Neuronal stem cell (in vitro differentiated cells): ENCODE measurements around the gene TECTA.

Experiments
- DNase-seq: peaks from one replicate; pipeline ENCODE4 v3.0.0-alpha.2; 2013; ENCODE audit warnings: low spot score
- H2AFZ ChIP-seq: one replicate; pipeline ENCODE4 v1.6.1; 2013; ENCODE audit warnings: mild to moderate bottlenecking, low read length, inconsistent platforms
- H2AK5ac ChIP-seq: 2 replicates; pipeline ENCODE4 v1.6.1; 2013; ENCODE audit warnings: low read depth, mild to moderate bottlenecking, inconsistent platforms, low read length, moderate library complexity, mixed read lengths
- H2BK120ac ChIP-seq: 2 replicates; pipeline ENCODE4 v1.6.1; 2013; ENCODE audit warnings: low read depth, mild to moderate bottlenecking, inconsistent platforms, low read length, moderate library complexity, mixed read lengths
- H2BK12ac ChIP-seq: one replicate; pipeline ENCODE4 v1.6.1; 2013; ENCODE audit warnings: low read length, inconsistent platforms
- H2BK15ac ChIP-seq: 2 replicates; pipeline ENCODE4 v1.6.1; 2013; ENCODE audit warnings: mild to moderate bottlenecking, low read length, inconsistent platforms, mixed read lengths
- H2BK5ac ChIP-seq: one replicate; pipeline ENCODE4 v1.6.1; 2013; ENCODE audit warnings: inconsistent platforms, mild to moderate bottlenecking, low read length, moderate library complexity
- H3K14ac ChIP-seq: one replicate; pipeline ENCODE4 v1.6.1; 2013; ENCODE audit warnings: low read length, inconsistent platforms
- H3K18ac ChIP-seq: 2 replicates; pipeline ENCODE4 v1.6.1; 2013; ENCODE audit warnings: low read length, inconsistent platforms
- H3K23ac ChIP-seq: 2 replicates; pipeline ENCODE4 v1.6.1; 2013; ENCODE audit warnings: low read depth, mild to moderate bottlenecking, mixed read lengths, low read length, inconsistent platforms; ENCODE audit not compliant: poor library complexity
- H3K27ac ChIP-seq: replicated peaks from 3 replicates; pipeline ENCODE4 v1.5.1; 2013; ENCODE audit warnings: low read length, inconsistent platforms
- H3K27me3 ChIP-seq, 3 experiments: 2 replicates each; pipeline ENCODE4 v1.6.1; 2013; ENCODE audit warnings: low read length in 3 of 3, mild to moderate bottlenecking in 2 of 3, inconsistent platforms in 1 of 3, low read depth in 1 of 3, mixed read lengths in 1 of 3, moderate library complexity in 1 of 3; ENCODE audit not compliant: control insufficient read depth in 3 of 3, insufficient read depth in 3 of 3
- H3K36me3 ChIP-seq, 2 donors: replicated peaks in 1 of 2; 2 replicates each; pipeline ENCODE4 v1.6.1; 2013; ENCODE audit warnings: low read length in 2 of 2; ENCODE audit not compliant: control insufficient read depth in 2 of 2, insufficient read depth in 2 of 2
- H3K4ac ChIP-seq: 2 replicates; pipeline ENCODE4 v1.6.1; 2013; ENCODE audit warnings: inconsistent platforms, mild to moderate bottlenecking, low read length, moderate library complexity
- H3K4me1 ChIP-seq, 2 donors: 1 replicate in 1 of 2; 2 replicates in 1 of 2; pipeline ENCODE4 v1.6.1; 2013; ENCODE audit warnings: low read length in 2 of 2, low read depth in 1 of 2; ENCODE audit not compliant: control insufficient read depth in 2 of 2, insufficient read depth in 1 of 2
- H3K4me2 ChIP-seq: one replicate; pipeline ENCODE4 v1.6.1; 2013; ENCODE audit warnings: mild to moderate bottlenecking, low read length, inconsistent platforms; ENCODE audit not compliant: insufficient read depth, poor library complexity, severe bottlenecking
- H3K4me3 ChIP-seq, 2 donors: 2 replicates each; pipeline ENCODE4 v1.5.1; 2013; ENCODE audit warnings: low read length in 2 of 2, mild to moderate bottlenecking in 2 of 2, inconsistent platforms in 1 of 2, moderate library complexity in 1 of 2
- H3K79me1 ChIP-seq: one replicate; pipeline ENCODE4 v1.6.1; 2013; ENCODE audit warnings: low read depth, mild to moderate bottlenecking, inconsistent platforms, low read length, moderate library complexity
- H3K9ac ChIP-seq: one replicate; pipeline ENCODE4 v1.6.1; 2013; ENCODE audit warnings: mild to moderate bottlenecking, low read depth, low read length, inconsistent platforms; ENCODE audit not compliant: poor library complexity
- H3K9me3 ChIP-seq, 2 donors: replicated peaks in 1 of 2; 2 replicates each; pipeline versions ENCODE3 to v1.6.1; 2013; ENCODE audit warnings: low read length in 2 of 2, mild to moderate bottlenecking in 2 of 2, inconsistent platforms in 1 of 2, low read depth in 1 of 2, mixed read lengths in 1 of 2, moderate library complexity in 1 of 2; ENCODE audit not compliant: control insufficient read depth in 2 of 2, insufficient read depth in 1 of 2
- H4K8ac ChIP-seq: one replicate; pipeline ENCODE4 v1.6.1; 2013; ENCODE audit warnings: low read depth, mild to moderate bottlenecking, inconsistent platforms, low read length, moderate library complexity
- H4K91ac ChIP-seq: one replicate; pipeline ENCODE4 v1.6.1; 2013; ENCODE audit warnings: low read length, low read depth, mild to moderate bottlenecking, inconsistent platforms; ENCODE audit not compliant: poor library complexity
- WGBS, 2 donors: extraction: QIAGEN DNeasy Blood & Tissue Kit; methylation state at CpG; one replicate each; pipeline ENCODE4 v1.1.7; 2013; ENCODE audit warnings: missing lambda C conversion rate in 2 of 2, mixed read lengths in 1 of 2; ENCODE audit not compliant: insufficient read length in 2 of 2, insufficient replicate concordance in 1 of 2; ENCODE audit errors: extremely low coverage in 2 of 2; 5-methylcytosine and 5-hydroxymethylcytosine counted together

Gene TECTA

DNA sequence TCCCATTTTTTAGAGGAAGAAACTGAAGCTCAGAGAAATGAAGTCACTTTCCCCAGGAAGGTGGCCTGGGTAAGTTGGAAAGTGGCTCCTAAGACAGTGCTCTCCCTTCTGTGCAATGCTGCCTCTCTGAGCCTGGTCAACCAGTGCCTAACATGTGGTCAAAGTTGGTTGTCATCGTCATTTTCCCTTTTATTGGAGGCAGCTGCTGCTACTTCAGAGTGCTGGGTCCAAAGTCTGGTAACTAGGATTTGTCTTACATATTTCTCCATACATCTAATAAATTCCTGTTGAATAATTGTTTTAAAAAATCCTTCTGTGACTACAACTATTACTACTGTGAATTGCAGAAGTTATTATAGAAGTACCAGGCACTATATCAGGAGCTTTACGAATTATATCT, 48.1 kb downstream of the TECTA start:
- H3K27ac ChIP-seq = no peak overlapping the region
- no peaks in the 10 kb centered on the region for H3K27me3 ChIP-seq
- H2AK5ac ChIP-seq = no peak overlapping the region
- H3K4ac ChIP-seq = no peak overlapping the region
- peaks cover 0 to 3% of the 10 kb centered on the region in 2 donors for H3K9me3 ChIP-seq
- H4K91ac ChIP-seq = no peak overlapping the region
- WGBS, 2 donors = no CpG with 5 or more reads among the region's 2 CpGs
- H3K79me1 ChIP-seq = no peaks in the 10 kb centered on the region
- H2AFZ ChIP-seq = no peak overlapping the region
- no peaks in the 10 kb centered on the region for H3K36me3 ChIP-seq
- no peak overlapping the region for H3K4me2 ChIP-seq
- no peak overlapping the region for H3K9ac ChIP-seq
- H2BK12ac ChIP-seq = no peak overlapping the region
- no peak overlapping the region for H2BK15ac ChIP-seq
- no peak overlapping the region for H3K4me3 ChIP-seq
- H3K18ac ChIP-seq = no peak overlapping the region
- H2BK5ac ChIP-seq = no peak overlapping the region
- DNase-seq = no peak
- no peak overlapping the region for H3K14ac ChIP-seq
- no peak overlapping the region for H3K23ac ChIP-seq
- peaks cover 0 to 1% of the 10 kb centered on the region in 2 donors for H3K4me1 ChIP-seq
- no peak overlapping the region for H4K8ac ChIP-seq
- no peak overlapping the region for H2BK120ac ChIP-seq

DNA sequence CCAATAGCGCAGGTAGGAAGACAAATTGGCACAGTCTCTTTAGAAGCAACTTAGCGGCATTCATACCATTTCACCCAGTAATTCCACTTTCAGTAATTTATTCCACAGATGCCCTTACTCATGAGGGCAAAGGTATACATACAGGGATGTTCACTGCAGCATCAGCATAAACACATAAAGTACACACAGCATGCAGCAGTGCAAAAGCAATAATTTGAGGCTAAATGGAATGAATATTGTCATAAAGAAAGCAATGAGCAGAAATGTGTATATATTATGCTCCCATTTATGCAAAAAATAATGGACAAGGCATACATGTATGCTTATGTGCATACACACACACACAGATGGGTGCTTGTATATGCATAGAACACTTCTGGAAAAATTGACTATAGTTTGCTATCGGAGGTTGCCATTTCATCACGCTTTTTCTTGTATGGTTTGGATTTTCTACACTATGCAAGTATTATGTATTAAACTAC, 50.2 kb downstream of the TECTA start:
- H3K36me3 ChIP-seq = no peaks in the 10 kb centered on the region
- H3K9ac ChIP-seq = no peak overlapping the region
- H2BK120ac ChIP-seq = no peak overlapping the region
- H3K18ac ChIP-seq = no peak overlapping the region
- no peak overlapping the region for H3K27ac ChIP-seq
- H3K27me3 ChIP-seq = no peaks in the 10 kb centered on the region
- H2BK12ac ChIP-seq = no peak overlapping the region
- no peak overlapping the region for H3K23ac ChIP-seq
- no peak overlapping the region for H3K4me2 ChIP-seq
- no peak overlapping the region for H2AFZ ChIP-seq
- DNase-seq = no peak
- WGBS, 2 donors = no CpG with 5 or more reads among the region's 4 CpGs
- peaks cover 0 to 2% of the 10 kb centered on the region in 2 donors for H3K9me3 ChIP-seq
- H3K4me3 ChIP-seq = no peak overlapping the region
- no peak overlapping the region for H2AK5ac ChIP-seq
- no peaks in the 10 kb centered on the region for H3K4me1 ChIP-seq
- no peak overlapping the region for H2BK15ac ChIP-seq
- no peak overlapping the region for H4K91ac ChIP-seq
- H3K79me1 ChIP-seq = no peaks in the 10 kb centered on the region
- H3K14ac ChIP-seq = no peak overlapping the region
- no peak overlapping the region for H2BK5ac ChIP-seq
- H3K4ac ChIP-seq = no peak overlapping the region
- H4K8ac ChIP-seq = no peak overlapping the region

DNA sequence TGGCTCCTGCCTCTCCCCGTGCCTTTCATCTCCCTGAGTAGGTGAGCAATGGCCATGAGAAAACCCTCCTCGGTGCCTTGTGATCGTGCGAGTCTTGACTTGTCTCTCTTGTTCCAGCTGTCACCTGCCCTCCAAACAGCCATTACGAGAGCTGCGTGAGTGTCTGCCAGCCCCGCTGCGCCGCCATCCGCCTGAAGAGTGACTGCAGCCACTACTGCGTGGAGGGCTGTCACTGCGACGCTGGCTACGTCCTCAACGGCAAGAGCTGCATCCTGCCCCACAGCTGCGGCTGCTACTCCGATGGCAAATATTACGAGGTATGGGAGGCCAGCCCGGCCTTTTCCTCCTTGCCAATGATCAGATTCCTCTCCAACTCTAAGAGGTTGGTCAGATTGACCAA, 51.7 kb downstream of the TECTA start:
- Histone ChIP-seq H3K4me1 (no peaks in the 10 kb centered on the region), H3K9me3 (peaks cover 0 to 2% of the 10 kb centered on the region in 2 donors), H4K8ac (no peak overlapping the region), H2AFZ (no peak overlapping the region), H3K27ac (no peak overlapping the region), H3K27me3 (no peaks in the 10 kb centered on the region), H4K91ac (no peak overlapping the region), H3K23ac (no peak overlapping the region), H3K79me1 (no peaks in the 10 kb centered on the region), H3K9ac (no peak overlapping the region), H2BK120ac (no peak overlapping the region), H3K4me3 (no peak overlapping the region), H2AK5ac (no peak overlapping the region), H3K4ac (no peak overlapping the region), H2BK12ac (no peak overlapping the region), H3K4me2 (no peak overlapping the region), H3K18ac (peak overlapping the region; percentile 15), H2BK5ac (no peak overlapping the region), H3K36me3 (no peaks in the 10 kb centered on the region), H2BK15ac (no peak overlapping the region), H3K14ac (no peak overlapping the region)
- DNase-seq = no peak
- WGBS, 2 donors = no CpG with 5 or more reads among the region's 19 CpGs

DNA sequence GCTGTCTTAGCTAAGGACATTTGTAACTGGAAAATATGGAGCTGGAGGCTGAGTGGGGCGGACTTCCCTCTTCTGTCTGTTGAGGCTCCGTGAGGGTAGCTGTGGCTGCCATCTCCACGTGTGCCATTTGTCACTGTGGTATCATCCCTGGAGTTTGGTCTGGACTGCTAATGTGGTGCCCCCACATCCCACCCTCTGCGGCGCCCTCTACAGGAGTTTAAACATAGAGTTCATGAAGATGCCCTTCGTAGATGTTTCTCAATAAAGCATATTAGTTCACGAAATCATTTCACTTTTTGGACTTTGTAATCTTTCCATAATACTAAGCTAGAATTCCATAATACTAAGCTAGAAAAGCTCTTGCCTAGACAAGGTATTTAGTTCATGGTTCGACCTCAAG, 52.4 kb downstream of the TECTA start:
- no peak overlapping the region for H3K18ac ChIP-seq
- no peak overlapping the region for H3K23ac ChIP-seq
- H2BK5ac ChIP-seq = no peak overlapping the region
- H2BK12ac ChIP-seq = no peak overlapping the region
- H4K91ac ChIP-seq = no peak overlapping the region
- H2BK120ac ChIP-seq = no peak overlapping the region
- H3K4ac ChIP-seq = no peak overlapping the region
- no peak overlapping the region for H3K14ac ChIP-seq
- no peak overlapping the region for H3K4me2 ChIP-seq
- no peaks in the 10 kb centered on the region for H3K36me3 ChIP-seq
- H2AK5ac ChIP-seq = no peak overlapping the region
- H3K9me3 ChIP-seq = peaks cover 0 to 5% of the 10 kb centered on the region in 2 donors
- no peak overlapping the region for H2BK15ac ChIP-seq
- H3K27ac ChIP-seq = no peak overlapping the region
- H3K4me3 ChIP-seq = no peak overlapping the region
- no CpG with 5 or more reads among the region's 8 CpGs for WGBS, 2 donors
- H3K9ac ChIP-seq = no peak overlapping the region
- DNase-seq = no peak
- H4K8ac ChIP-seq = no peak overlapping the region
- H3K4me1 ChIP-seq = no peaks in the 10 kb centered on the region
- no peaks in the 10 kb centered on the region for H3K27me3 ChIP-seq
- no peak overlapping the region for H2AFZ ChIP-seq
- no peaks in the 10 kb centered on the region for H3K79me1 ChIP-seq
